NCI-H1930 (cell line): ENCODE results near the gene THAP10.
"Not testable (repeated sequence)": the region's sequence is repeated elsewhere in the genome, so short reads cannot be mapped to it uniquely, and the experiment has no call there.

Source experiments
- DNase-seq, 2 experiments: peaks; one replicate each; lab custom pipeline; 2025; lab: John Stamatoyannopoulos, UW

The THAP10 gene

GRCh38 chr15:70876683-70877082 lies 15.6 kb downstream of the THAP10 start:
- no peak for DNase-seq

- DNase-seq, result no peak
Observed at GRCh38 chr15:70876011-70876410, 16.2 kb downstream of the THAP10 start.

GRCh38 chr15:70875001-70875782 lies 17.0 kb downstream of the THAP10 start:
- no peak for DNase-seq

- DNase-seq, result no peak
Observed at GRCh38 chr15:70873232-70874054, 18.8 kb downstream of the THAP10 start.

- not testable (repeated sequence) for DNase-seq
Observed at GRCh38 chr15:70871490-70871889, 20.7 kb downstream of the THAP10 start.

- DNase-seq, result no peak
Observed at GRCh38 chr15:70870051-70870450, 22.2 kb downstream of the THAP10 start.

- DNase-seq, result no peak
Observed at GRCh38 chr15:70869346-70869745, 22.9 kb downstream of the THAP10 start.

GRCh38 chr15:70867911-70868467 lies 24.2 kb downstream of the THAP10 start:
- DNase-seq, result no peak

- no peak for DNase-seq
Observed at GRCh38 chr15:70866982-70867641, 25.1 kb downstream of the THAP10 start.

GRCh38 chr15:70863450-70864218 lies 28.6 kb downstream of the THAP10 start:
- DNase-seq, result no peak

- no peak for DNase-seq
Observed at GRCh38 chr15:70859998-70860397, 32.2 kb downstream of the THAP10 start.

- no peak for DNase-seq
Observed at GRCh38 chr15:70859322-70859908, 32.8 kb downstream of the THAP10 start.

- DNase-seq, result not testable (repeated sequence)
Observed at GRCh38 chr15:70858614-70859321, 33.5 kb downstream of the THAP10 start.

GRCh38 chr15:70857562-70858285 lies 34.5 kb downstream of the THAP10 start:
- no peak for DNase-seq

- peak in 1 of 2 experiments; percentile 24 for DNase-seq
Observed at GRCh38 chr15:70856884-70857561, 35.2 kb downstream of the THAP10 start.

- DNase-seq, result no peak
Observed at GRCh38 chr15:70856177-70856883, 35.9 kb downstream of the THAP10 start.

GRCh38 chr15:70855764-70856163 lies 36.5 kb downstream of the THAP10 start:
- no peak for DNase-seq

- no peak for DNase-seq
Observed at GRCh38 chr15:70854666-70854976, 37.6 kb downstream of the THAP10 start.
